WERI-Rb-1 (cell line): Measurements from ENCODE around the gene USO1.

Source experiments
- DNase-seq: peaks from one replicate; pipeline ENCODE4 v3.0.0-alpha.2; 2020
- H3K27ac ChIP-seq: fragments of 250-450 bp; sonication (Bioruptor Pico); 2 replicates; pipeline ENCODE4 v1.5.1; 2020; ENCODE audit warnings: mild to moderate bottlenecking, moderate library complexity
- H3K27me3 ChIP-seq: fragments of 250-450 bp; sonication (Bioruptor Pico); 2 replicates; pipeline ENCODE4 v1.5.1; 2021; ENCODE audit warnings: mild to moderate bottlenecking, low read depth, moderate library complexity; ENCODE audit not compliant: insufficient read depth, severe bottlenecking
- H3K36me3 ChIP-seq: fragments of 250-450 bp; sonication (Bioruptor Pico); 2 replicates; pipeline ENCODE4 v1.5.1; 2020; ENCODE audit warnings: mild to moderate bottlenecking, moderate library complexity
- H3K4me3 ChIP-seq: 2 replicates; pipeline ENCODE4 v1.5.1; 2011; ENCODE audit warnings: low read depth, mild to moderate bottlenecking, control low read depth, low read length
- H3K9me3 ChIP-seq: fragments of 250-450 bp; sonication (Bioruptor Pico); 2 replicates; pipeline ENCODE4 v1.5.1; 2021; ENCODE audit warnings: mild to moderate bottlenecking, moderate library complexity; ENCODE audit not compliant: severe bottlenecking
- TF ChIP-seq, protein P1 (sequence below): IDR thresholded peaks from 2 replicates; pipeline ENCODE4 v1.5.1; 2011; ENCODE audit warnings: low read depth, mild to moderate bottlenecking, control low read depth, inconsistent platforms, low read length

The USO1 gene

DNA sequence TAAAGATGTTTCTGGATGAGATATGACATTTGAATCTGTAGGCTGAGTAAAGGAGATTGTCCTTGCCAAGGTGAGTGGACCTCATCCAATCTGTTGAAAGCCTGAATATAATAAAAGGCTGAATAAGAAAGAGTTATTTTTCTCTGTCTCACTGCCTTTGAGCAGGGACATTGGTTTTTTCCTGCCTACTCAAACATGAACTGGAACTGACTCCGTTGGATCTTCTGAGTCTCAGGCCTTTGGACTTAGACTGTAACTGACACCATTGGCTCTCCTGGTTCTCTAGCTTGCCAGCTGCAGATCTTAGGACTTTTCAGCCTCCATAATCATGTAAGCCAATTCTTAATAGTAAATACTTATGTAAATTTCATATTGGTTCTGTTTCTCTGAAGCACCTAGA lies 134.3 kb downstream of the USO1 start:
- TF ChIP-seq, protein P1, sequence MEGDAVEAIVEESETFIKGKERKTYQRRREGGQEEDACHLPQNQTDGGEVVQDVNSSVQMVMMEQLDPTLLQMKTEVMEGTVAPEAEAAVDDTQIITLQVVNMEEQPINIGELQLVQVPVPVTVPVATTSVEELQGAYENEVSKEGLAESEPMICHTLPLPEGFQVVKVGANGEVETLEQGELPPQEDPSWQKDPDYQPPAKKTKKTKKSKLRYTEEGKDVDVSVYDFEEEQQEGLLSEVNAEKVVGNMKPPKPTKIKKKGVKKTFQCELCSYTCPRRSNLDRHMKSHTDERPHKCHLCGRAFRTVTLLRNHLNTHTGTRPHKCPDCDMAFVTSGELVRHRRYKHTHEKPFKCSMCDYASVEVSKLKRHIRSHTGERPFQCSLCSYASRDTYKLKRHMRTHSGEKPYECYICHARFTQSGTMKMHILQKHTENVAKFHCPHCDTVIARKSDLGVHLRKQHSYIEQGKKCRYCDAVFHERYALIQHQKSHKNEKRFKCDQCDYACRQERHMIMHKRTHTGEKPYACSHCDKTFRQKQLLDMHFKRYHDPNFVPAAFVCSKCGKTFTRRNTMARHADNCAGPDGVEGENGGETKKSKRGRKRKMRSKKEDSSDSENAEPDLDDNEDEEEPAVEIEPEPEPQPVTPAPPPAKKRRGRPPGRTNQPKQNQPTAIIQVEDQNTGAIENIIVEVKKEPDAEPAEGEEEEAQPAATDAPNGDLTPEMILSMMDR, result no peak
- DNase-seq, result no peak
- no peak overlapping the region for H3K27ac ChIP-seq
- no peaks in the 10 kb centered on the region for H3K9me3 ChIP-seq
- H3K36me3 ChIP-seq, result no peaks in the 10 kb centered on the region
- no peak overlapping the region for H3K4me3 ChIP-seq
- no peaks in the 10 kb centered on the region for H3K27me3 ChIP-seq

DNA sequence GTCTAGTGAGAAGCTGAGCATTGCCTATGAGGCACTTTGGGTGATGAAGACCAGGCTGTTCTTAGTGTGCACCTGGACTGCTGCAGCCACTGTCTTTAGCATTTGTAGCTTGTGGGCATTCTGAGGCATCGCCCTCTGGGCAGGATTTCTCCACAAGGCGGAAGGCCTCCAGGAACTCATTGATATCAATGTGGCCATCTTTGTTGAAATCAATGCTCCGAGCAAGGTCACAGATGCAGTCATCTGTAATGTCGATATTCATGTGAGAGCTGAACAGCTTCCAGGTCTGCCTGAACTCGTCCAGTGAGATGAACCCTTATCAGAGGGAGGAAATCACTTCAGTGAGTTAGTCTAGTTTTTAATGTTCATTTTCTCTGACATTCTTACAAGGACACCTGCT lies 136.2 kb downstream of the USO1 start:
- H3K9me3 ChIP-seq, result no peaks in the 10 kb centered on the region
- H3K27me3 ChIP-seq, result no peaks in the 10 kb centered on the region
- H3K27ac ChIP-seq, result no peak overlapping the region
- H3K4me3 ChIP-seq, result no peak overlapping the region
- no peaks in the 10 kb centered on the region for H3K36me3 ChIP-seq
- DNase-seq, result no peak
- TF ChIP-seq, protein P1, result no peak
